Measurements from ENCODE around the gene NBPF12. TPM values are rescaled to one million over a fixed set of nuclear protein-coding genes. Genes with fewer than 3 reads are reported as not detected.
"Not testable (repeated sequence)": the region's sequence is repeated elsewhere in the genome, so short reads cannot be mapped to it uniquely, and the experiment has no call there.

Gene NBPF12
- polyA plus RNA-seq, 3 donors, result 0.40 to 18.9 (median 0.68) TPM

DNA sequence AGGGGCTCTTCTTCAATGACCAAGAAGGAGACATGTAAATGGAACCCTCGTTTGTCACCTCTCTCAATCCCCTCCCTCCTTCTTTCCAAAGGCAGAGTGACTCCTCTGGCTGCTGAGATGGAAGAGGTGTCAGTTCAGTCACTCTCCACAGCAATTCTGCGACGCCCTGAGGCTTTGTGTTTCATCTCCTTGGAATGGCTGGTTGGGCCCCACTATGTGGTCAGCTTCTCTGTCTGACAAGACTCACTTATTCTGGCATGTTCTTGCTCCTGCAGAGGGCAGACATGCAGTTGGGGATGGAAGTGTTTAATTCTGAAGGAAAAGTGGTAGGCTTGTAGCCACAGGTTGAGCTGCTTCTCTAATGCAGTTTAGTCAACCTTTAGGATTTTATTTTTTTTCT lies 25.1 kb upstream of the NBPF12 start:
- H3K9ac ChIP-seq (ENCODE audit: insufficient read depth, low read length, poor library complexity, severe bottlenecking); H3K4me1 ChIP-seq (ENCODE audit: control insufficient read depth in 1 of 2, insufficient read depth in 2 of 2, low read length in 2 of 2); DNase-seq; H3K36me3 Mint-ChIP-seq; H3K36me3 ChIP-seq (replicated peaks in 1 of 2; ENCODE audit: control insufficient read depth in 1 of 2, insufficient read depth in 2 of 2, low read length in 2 of 2); H3K79me2 ChIP-seq (ENCODE audit: insufficient read depth, low read length); H2AFZ ChIP-seq (ENCODE audit: insufficient read depth, low read depth, low read length, poor library complexity, severe bottlenecking); H3K9me3 ChIP-seq (replicated peaks in 1 of 2; ENCODE audit: control insufficient read depth in 1 of 2, insufficient read depth in 1 of 2, low read length in 2 of 2); H3K9me3 Mint-ChIP-seq; H3K27ac Mint-ChIP-seq; H3K4me3 ChIP-seq (replicated peaks in 1 of 3; ENCODE audit: low read depth in 2 of 3, low read length in 3 of 3); H3K27me3 ChIP-seq (ENCODE audit: control insufficient read depth in 2 of 2, insufficient read depth in 2 of 2, low read length in 2 of 2); H4K20me1 ChIP-seq (ENCODE audit: insufficient read depth, low read length); H3K27me3 Mint-ChIP-seq (ENCODE audit: low read depth in 3 of 3); intact Hi-C loops (cut with micrococcal nuclease); H3K27ac ChIP-seq (ENCODE audit: low read depth in 1 of 2, low read length in 2 of 2); H3K4me2 ChIP-seq (replicated peaks; ENCODE audit: extremely low read depth, low read length, poor library complexity, severe bottlenecking); H3K4me3 Mint-ChIP-seq; H3K4me1 Mint-ChIP-seq: not testable (repeated sequence)
- WGBS (ENCODE audit: insufficient coverage), result no CpG with 5 or more reads among the region's 3 CpGs

- H3K27me3 Mint-ChIP-seq (ENCODE audit: low read depth in 3 of 3); intact Hi-C loops (cut with micrococcal nuclease); H3K4me1 Mint-ChIP-seq; H3K4me3 Mint-ChIP-seq; H3K27ac ChIP-seq (ENCODE audit: low read depth in 1 of 2, low read length in 2 of 2); H3K4me2 ChIP-seq (replicated peaks; ENCODE audit: extremely low read depth, low read length, poor library complexity, severe bottlenecking); H3K79me2 ChIP-seq (ENCODE audit: insufficient read depth, low read length); H3K4me3 ChIP-seq (replicated peaks in 1 of 3; ENCODE audit: low read depth in 2 of 3, low read length in 3 of 3); H3K9me3 Mint-ChIP-seq; H2AFZ ChIP-seq (ENCODE audit: insufficient read depth, low read depth, low read length, poor library complexity, severe bottlenecking); H3K27me3 ChIP-seq (ENCODE audit: control insufficient read depth in 2 of 2, insufficient read depth in 2 of 2, low read length in 2 of 2); H4K20me1 ChIP-seq (ENCODE audit: insufficient read depth, low read length); H3K9ac ChIP-seq (ENCODE audit: insufficient read depth, low read length, poor library complexity, severe bottlenecking); H3K9me3 ChIP-seq (replicated peaks in 1 of 2; ENCODE audit: control insufficient read depth in 1 of 2, insufficient read depth in 1 of 2, low read length in 2 of 2); DNase-seq; H3K36me3 ChIP-seq (replicated peaks in 1 of 2; ENCODE audit: control insufficient read depth in 1 of 2, insufficient read depth in 2 of 2, low read length in 2 of 2); H3K27ac Mint-ChIP-seq; H3K4me1 ChIP-seq (ENCODE audit: control insufficient read depth in 1 of 2, insufficient read depth in 2 of 2, low read length in 2 of 2); H3K36me3 Mint-ChIP-seq: not testable (repeated sequence)
These were observed 17.3 kb upstream of the NBPF12 start for GRCh38 chr1:146920811-146921210.

DNA sequence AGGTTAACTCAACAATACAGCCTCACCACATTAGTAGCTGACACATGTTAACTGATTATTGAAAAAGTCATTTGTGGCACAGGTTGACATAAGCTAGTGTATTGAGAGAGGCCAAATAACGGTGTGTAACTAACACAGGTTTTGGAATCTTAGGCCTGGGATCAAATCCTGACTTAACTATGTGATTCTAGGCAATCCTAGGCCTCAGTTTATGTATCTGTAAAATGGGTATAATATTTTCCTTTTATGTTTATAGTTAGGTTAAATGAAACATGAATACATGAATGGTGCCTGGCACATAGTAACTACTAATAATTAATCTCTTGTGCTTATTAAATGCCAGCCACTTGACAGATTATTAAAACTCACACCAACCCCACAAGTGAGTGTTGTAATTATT lies 15.5 kb upstream of the NBPF12 start:
- WGBS (ENCODE audit: insufficient coverage), result no CpG with 5 or more reads among the region's 1 CpG
- H3K27me3 Mint-ChIP-seq (ENCODE audit: low read depth in 3 of 3); H3K9ac ChIP-seq (ENCODE audit: insufficient read depth, low read length, poor library complexity, severe bottlenecking); H2AFZ ChIP-seq (ENCODE audit: insufficient read depth, low read depth, low read length, poor library complexity, severe bottlenecking); intact Hi-C loops (cut with micrococcal nuclease); H4K20me1 ChIP-seq (ENCODE audit: insufficient read depth, low read length); H3K4me3 Mint-ChIP-seq; H3K79me2 ChIP-seq (ENCODE audit: insufficient read depth, low read length); H3K9me3 ChIP-seq (replicated peaks in 1 of 2; ENCODE audit: control insufficient read depth in 1 of 2, insufficient read depth in 1 of 2, low read length in 2 of 2); H3K27ac Mint-ChIP-seq; H3K36me3 Mint-ChIP-seq; H3K27me3 ChIP-seq (ENCODE audit: control insufficient read depth in 2 of 2, insufficient read depth in 2 of 2, low read length in 2 of 2); H3K9me3 Mint-ChIP-seq; H3K4me1 Mint-ChIP-seq; H3K4me2 ChIP-seq (replicated peaks; ENCODE audit: extremely low read depth, low read length, poor library complexity, severe bottlenecking); H3K4me3 ChIP-seq (replicated peaks in 1 of 3; ENCODE audit: low read depth in 2 of 3, low read length in 3 of 3); H3K4me1 ChIP-seq (ENCODE audit: control insufficient read depth in 1 of 2, insufficient read depth in 2 of 2, low read length in 2 of 2); H3K27ac ChIP-seq (ENCODE audit: low read depth in 1 of 2, low read length in 2 of 2); H3K36me3 ChIP-seq (replicated peaks in 1 of 2; ENCODE audit: control insufficient read depth in 1 of 2, insufficient read depth in 2 of 2, low read length in 2 of 2); DNase-seq: not testable (repeated sequence)

- H3K79me2 ChIP-seq (ENCODE audit: insufficient read depth, low read length); H3K4me1 ChIP-seq (ENCODE audit: control insufficient read depth in 1 of 2, insufficient read depth in 2 of 2, low read length in 2 of 2); intact Hi-C loops (cut with micrococcal nuclease); H2AFZ ChIP-seq (ENCODE audit: insufficient read depth, low read depth, low read length, poor library complexity, severe bottlenecking); H3K9ac ChIP-seq (ENCODE audit: insufficient read depth, low read length, poor library complexity, severe bottlenecking); DNase-seq; H3K36me3 Mint-ChIP-seq; H3K27ac ChIP-seq (ENCODE audit: low read depth in 1 of 2, low read length in 2 of 2); H3K4me1 Mint-ChIP-seq; H3K27me3 ChIP-seq (ENCODE audit: control insufficient read depth in 2 of 2, insufficient read depth in 2 of 2, low read length in 2 of 2); H3K4me3 Mint-ChIP-seq; H3K27ac Mint-ChIP-seq; H3K27me3 Mint-ChIP-seq (ENCODE audit: low read depth in 3 of 3); H3K9me3 ChIP-seq (replicated peaks in 1 of 2; ENCODE audit: control insufficient read depth in 1 of 2, insufficient read depth in 1 of 2, low read length in 2 of 2); H3K4me3 ChIP-seq (replicated peaks in 1 of 3; ENCODE audit: low read depth in 2 of 3, low read length in 3 of 3); H4K20me1 ChIP-seq (ENCODE audit: insufficient read depth, low read length); H3K4me2 ChIP-seq (replicated peaks; ENCODE audit: extremely low read depth, low read length, poor library complexity, severe bottlenecking); H3K36me3 ChIP-seq (replicated peaks in 1 of 2; ENCODE audit: control insufficient read depth in 1 of 2, insufficient read depth in 2 of 2, low read length in 2 of 2); H3K9me3 Mint-ChIP-seq: not testable (repeated sequence)
- no CpG with 5 or more reads among the region's 2 CpGs for WGBS (ENCODE audit: insufficient coverage)
These were observed 14.0 kb upstream of the NBPF12 start for GRCh38 chr1:146924106-146924505.

DNA sequence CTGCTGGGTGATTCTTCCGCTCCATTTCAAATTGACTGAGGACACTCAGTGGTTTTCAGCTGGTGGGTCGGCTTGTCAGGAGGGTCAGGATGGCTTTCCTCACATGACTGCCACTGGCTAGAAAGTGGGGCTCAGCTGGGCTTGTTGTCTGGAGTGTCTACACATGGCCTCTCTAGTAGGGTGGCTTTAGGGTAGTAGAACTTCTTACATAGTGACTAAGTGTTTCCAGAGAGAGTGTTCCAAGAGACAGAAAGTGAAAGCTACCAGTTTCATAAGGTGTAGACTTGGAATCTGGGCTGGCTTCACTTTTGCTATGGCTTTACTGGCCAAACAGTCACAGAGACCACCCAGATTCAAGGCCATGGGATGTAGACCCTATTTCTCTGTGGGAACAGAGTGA lies 11.7 kb upstream of the NBPF12 start:
- H3K27me3 ChIP-seq (ENCODE audit: control insufficient read depth in 2 of 2, insufficient read depth in 2 of 2, low read length in 2 of 2); H3K4me1 Mint-ChIP-seq; H3K4me3 Mint-ChIP-seq; H3K79me2 ChIP-seq (ENCODE audit: insufficient read depth, low read length); H3K27me3 Mint-ChIP-seq (ENCODE audit: low read depth in 3 of 3); H3K36me3 Mint-ChIP-seq; DNase-seq; H3K4me2 ChIP-seq (replicated peaks; ENCODE audit: extremely low read depth, low read length, poor library complexity, severe bottlenecking); H3K27ac ChIP-seq (ENCODE audit: low read depth in 1 of 2, low read length in 2 of 2); H3K4me3 ChIP-seq (replicated peaks in 1 of 3; ENCODE audit: low read depth in 2 of 3, low read length in 3 of 3); H4K20me1 ChIP-seq (ENCODE audit: insufficient read depth, low read length); H2AFZ ChIP-seq (ENCODE audit: insufficient read depth, low read depth, low read length, poor library complexity, severe bottlenecking); H3K36me3 ChIP-seq (replicated peaks in 1 of 2; ENCODE audit: control insufficient read depth in 1 of 2, insufficient read depth in 2 of 2, low read length in 2 of 2); H3K9me3 ChIP-seq (replicated peaks in 1 of 2; ENCODE audit: control insufficient read depth in 1 of 2, insufficient read depth in 1 of 2, low read length in 2 of 2); H3K9ac ChIP-seq (ENCODE audit: insufficient read depth, low read length, poor library complexity, severe bottlenecking); H3K4me1 ChIP-seq (ENCODE audit: control insufficient read depth in 1 of 2, insufficient read depth in 2 of 2, low read length in 2 of 2); H3K9me3 Mint-ChIP-seq; H3K27ac Mint-ChIP-seq; intact Hi-C loops (cut with micrococcal nuclease): not testable (repeated sequence)
- no CpG with 5 or more reads among the region's 2 CpGs for WGBS (ENCODE audit: insufficient coverage)
